ENCODE measurements around the gene MRPL34. TPM values are rescaled to one million over a fixed set of nuclear protein-coding genes. Genes with fewer than 3 reads are reported as not detected.

MRPL34 gene
- total RNA-seq, 2 donors from 2014 or later, result 58.1 to 62.2 TPM

- Histone ChIP-seq H3K4me1 (ENCODE audit: control insufficient read depth, insufficient read depth, low read length) (no peaks in the 10 kb centered on the region), H3K9ac (ENCODE audit: extremely low read depth, low read length, poor library complexity, severe bottlenecking) (no peak overlapping the region), H3K9me3 (ENCODE audit: control insufficient read depth, low read length) (no peaks in the 10 kb centered on the region), H3K4me3 (ENCODE audit: low read length) (no peak overlapping the region), H3K36me3 (ENCODE audit: control insufficient read depth, insufficient read depth, low read length) (peaks cover 10% of the 10 kb centered on the region), H3K27me3 (ENCODE audit: control insufficient read depth, insufficient read depth, low read length, poor library complexity, severe bottlenecking) (no peaks in the 10 kb centered on the region), H3K27ac (ENCODE audit: low read depth, low read length) (no peak overlapping the region)
- H3K27ac Mint-ChIP-seq, result no peak overlapping the region
- H3K27me3 Mint-ChIP-seq (ENCODE audit: insufficient read depth), result peaks cover 27% of the 10 kb centered on the region
- H3K9me3 Mint-ChIP-seq, result no peaks in the 10 kb centered on the region
- TF ChIP-seq CTCF (conservative IDR thresholded peaks at IDR 0.05), result no peak
- peak; percentile 46 for DNase-seq
- no peak overlapping the region for H3K4me3 Mint-ChIP-seq
- H3K36me3 Mint-ChIP-seq (ENCODE audit: low read depth), result peaks cover 23% of the 10 kb centered on the region
- H3K4me1 Mint-ChIP-seq, result peaks cover 4% of the 10 kb centered on the region
- WGBS, 2 experiments (ENCODE audit: insufficient coverage in 1 of 2, insufficient read length in 1 of 2), result 90 to 94% methylated on average over 9 to 13 of the region's 13 CpGs
Measured at GRCh38 chr19:17331045-17331558, 25.4 kb downstream of the MRPL34 start.

GRCh38 chr19:17332360-17332676, 26.6 kb downstream of the MRPL34 start:
- Histone ChIP-seq H3K9ac (ENCODE audit: extremely low read depth, low read length, poor library complexity, severe bottlenecking) (no peak overlapping the region), H3K27ac (ENCODE audit: low read depth, low read length) (no peak overlapping the region), H3K27me3 (ENCODE audit: control insufficient read depth, insufficient read depth, low read length, poor library complexity, severe bottlenecking) (no peaks in the 10 kb centered on the region), H3K4me3 (ENCODE audit: low read length) (no peak overlapping the region), H3K36me3 (ENCODE audit: control insufficient read depth, insufficient read depth, low read length) (peaks cover 10% of the 10 kb centered on the region), H3K4me1 (ENCODE audit: control insufficient read depth, insufficient read depth, low read length) (no peaks in the 10 kb centered on the region), H3K9me3 (ENCODE audit: control insufficient read depth, low read length) (no peaks in the 10 kb centered on the region)
- no peak for TF ChIP-seq CTCF (conservative IDR thresholded peaks at IDR 0.05)
- no peaks in the 10 kb centered on the region for H3K9me3 Mint-ChIP-seq
- H3K4me3 Mint-ChIP-seq, result no peak overlapping the region
- WGBS, 2 experiments (ENCODE audit: insufficient coverage in 1 of 2, insufficient read length in 1 of 2), result 93% methylated on average over 6 to 8 of the region's 8 CpGs
- H3K27me3 Mint-ChIP-seq (ENCODE audit: insufficient read depth), result peaks cover 28% of the 10 kb centered on the region
- no peak overlapping the region for H3K27ac Mint-ChIP-seq
- H3K36me3 Mint-ChIP-seq (ENCODE audit: low read depth), result peaks cover 23% of the 10 kb centered on the region
- H3K4me1 Mint-ChIP-seq, result peaks cover 4% of the 10 kb centered on the region
- no peak for DNase-seq

- Histone ChIP-seq H3K36me3 (ENCODE audit: control insufficient read depth, insufficient read depth, low read length) (peaks cover 10% of the 10 kb centered on the region), H3K4me3 (ENCODE audit: low read length) (no peak overlapping the region), H3K9ac (ENCODE audit: extremely low read depth, low read length, poor library complexity, severe bottlenecking) (no peak overlapping the region), H3K4me1 (ENCODE audit: control insufficient read depth, insufficient read depth, low read length) (no peaks in the 10 kb centered on the region), H3K27ac (ENCODE audit: low read depth, low read length) (no peak overlapping the region), H3K9me3 (ENCODE audit: control insufficient read depth, low read length) (no peaks in the 10 kb centered on the region), H3K27me3 (ENCODE audit: control insufficient read depth, insufficient read depth, low read length, poor library complexity, severe bottlenecking) (no peaks in the 10 kb centered on the region)
- Mint-ChIP-seq H3K4me3 (peak overlapping the region; percentile 7), H3K4me1 (peaks cover 3% of the 10 kb centered on the region), H3K27me3 (ENCODE audit: insufficient read depth) (peaks cover 27% of the 10 kb centered on the region), H3K36me3 (ENCODE audit: low read depth) (peaks cover 23% of the 10 kb centered on the region), H3K9me3 (no peaks in the 10 kb centered on the region), H3K27ac (no peak overlapping the region)
- 95 to 96% methylated on average over 36 to 45 of the region's 45 CpGs for WGBS, 2 experiments (ENCODE audit: insufficient coverage in 1 of 2, insufficient read length in 1 of 2)
- DNase-seq, result peak; percentile 87
- no peak for TF ChIP-seq CTCF (conservative IDR thresholded peaks at IDR 0.05)
Measured at GRCh38 chr19:17332677-17333581, 27.3 kb downstream of the MRPL34 start.

Data from endodermal cell (in vitro differentiated cells).